HepG2 (cell line): ENCODE measurements around the gene ZMAT2. TPM values are rescaled to one million over a fixed set of nuclear protein-coding genes. Genes with fewer than 3 reads are reported as not detected.

Source experiments
- BORCS8-MEF2B ChIP-seq: sonication (generic); formaldehyde crosslinking; IDR thresholded peaks from 2 replicates; pipeline ENCODE4 v1.8.0; 2022; ENCODE audit warnings: mild to moderate bottlenecking, missing genetic modification reagents
- BRCA1 ChIP-seq: sonication (generic); formaldehyde crosslinking; IDR thresholded peaks from 2 replicates; pipeline ENCODE4 v1.4.0; 2020; ENCODE audit warnings: missing genetic modification reagents
- CBX1 ChIP-seq: IDR thresholded peaks from one replicate; pipeline ENCODE4 v1.6.1; 2016; ENCODE audit warnings: antibody characterized with exemption, low read depth
- CHD2 ChIP-seq: IDR thresholded peaks from 2 replicates; pipeline ENCODE4 v1.6.1; 2011; ENCODE audit warnings: low read depth, low read length, improper control_type of control experiment
- EED ChIP-seq: sonication (generic); formaldehyde crosslinking; IDR thresholded peaks from 2 replicates; pipeline ENCODE4 v1.5.0; 2020; ENCODE audit warnings: mild to moderate bottlenecking, missing genetic modification reagents
- ESRRA ChIP-seq: sonication (generic); formaldehyde crosslinking; IDR thresholded peaks from 2 replicates; pipeline ENCODE4 v1.5.1; 2020; ENCODE audit warnings: mild to moderate bottlenecking, low read depth, missing genetic modification reagents
- MAX ChIP-seq: IDR thresholded peaks from 2 replicates; pipeline ENCODE4 v1.6.1; 2012; ENCODE audit warnings: inconsistent platforms
- MIER3 ChIP-seq: IDR thresholded peaks from 2 replicates; pipeline ENCODE4 v1.6.1; 2016; ENCODE audit warnings: missing compliant biosample characterization, borderline replicate concordance
- PHB2 ChIP-seq: fragments of 450-650 bp; IDR thresholded peaks from 2 replicates; pipeline ENCODE4 v1.6.1; 2018; ENCODE audit not compliant: partially characterized antibody
- PHF20 ChIP-seq: sonication (generic); formaldehyde crosslinking; IDR thresholded peaks from 2 replicates; pipeline ENCODE4 v1.5.0; 2020; ENCODE audit warnings: mild to moderate bottlenecking, missing genetic modification reagents
- POLR2G ChIP-seq: fragments of 200-400 bp; formaldehyde crosslinking; IDR thresholded peaks from 2 replicates; pipeline ENCODE4 v1.6.1; 2018; ENCODE audit warnings: mild to moderate bottlenecking, low read depth, low read length, moderate library complexity
- SNRNP70 ChIP-seq: fragments of 200-400 bp; formaldehyde crosslinking; IDR thresholded peaks from 2 replicates; pipeline ENCODE4 v1.6.1; 2017; ENCODE audit warnings: mild to moderate bottlenecking, low read depth, low read length, moderate library complexity
- TOPORS ChIP-seq: sonication (generic); formaldehyde crosslinking; IDR thresholded peaks from 2 replicates; pipeline ENCODE4 v1.8.0; 2023; ENCODE audit warnings: mild to moderate bottlenecking, missing genetic modification reagents
- ZBTB8A ChIP-seq: sonication (generic); formaldehyde crosslinking; IDR thresholded peaks from 2 replicates; pipeline ENCODE4 v1.4.0; 2020; ENCODE audit warnings: mild to moderate bottlenecking, low read depth, missing genetic modification reagents, borderline replicate concordance
- ZFX ChIP-seq: sonication (generic); formaldehyde crosslinking; IDR thresholded peaks from 2 replicates; pipeline ENCODE4 v1.4.0; 2020; ENCODE audit warnings: mild to moderate bottlenecking, low read depth, missing genetic modification reagents, moderate library complexity
- ZFY ChIP-seq: sonication (generic); formaldehyde crosslinking; IDR thresholded peaks from 2 replicates; pipeline ENCODE4 v1.4.0; 2020; ENCODE audit warnings: missing genetic modification reagents
- ZNF546 ChIP-seq: sonication (generic); formaldehyde crosslinking; conservative IDR thresholded peaks from 2 replicates; pipeline ENCODE4 v1.8.1; 2023; ENCODE audit warnings: mild to moderate bottlenecking, missing genetic modification reagents
- ZNF564 ChIP-seq: sonication (generic); formaldehyde crosslinking; IDR thresholded peaks from 2 replicates; pipeline ENCODE4 v1.8.1; 2023; ENCODE audit warnings: mild to moderate bottlenecking, missing genetic modification reagents
- ZNF567 ChIP-seq: sonication (generic); formaldehyde crosslinking; IDR thresholded peaks from 2 replicates; pipeline ENCODE4 v1.8.1; 2023; ENCODE audit warnings: mild to moderate bottlenecking, missing genetic modification reagents, borderline replicate concordance
- ZNF709 ChIP-seq: sonication (generic); formaldehyde crosslinking; IDR thresholded peaks from 2 replicates; pipeline ENCODE4 v1.5.0; 2020; ENCODE audit warnings: mild to moderate bottlenecking, missing genetic modification reagents
- ZNF776 ChIP-seq: sonication (generic); formaldehyde crosslinking; IDR thresholded peaks from 2 replicates; pipeline ENCODE4 v1.4.0; 2020; ENCODE audit warnings: mild to moderate bottlenecking, missing genetic modification reagents
- ZNF781 ChIP-seq: sonication (generic); formaldehyde crosslinking; IDR thresholded peaks from 2 replicates; pipeline ENCODE4 v1.5.1; 2020; ENCODE audit warnings: borderline replicate concordance, mild to moderate bottlenecking, missing genetic modification reagents; ENCODE audit errors: not compliant biosample characterization
- polyA plus RNA-seq, 8 experiments: library from polyadenylated mRNA; depleted of rRNA in 3 of 8; stranded (reverse) in 7 of 8; unstranded in 1 of 8; fragments of >200 nt; fragmentation: Illumina TruSeq in 4 of 8; extraction: Trizol in 4 of 8; gene quantifications; 2 replicates each; pipeline versions ENCODE4 v1.2.1 to v1.2.3, GENCODE V29; 2011 to 2016; ENCODE audit warnings: low read depth in 4 of 8, missing spikeins in 1 of 8, mixed read lengths in 1 of 8; ENCODE audit not compliant: insufficient read depth in 1 of 8
- total RNA-seq, 5 experiments: library from RNA; depleted of rRNA; stranded (reverse); fragments of >200 nt; fragmentation: Illumina TruSeq; extraction: Trizol; gene quantifications; 2 replicates each; pipeline ENCODE4 v1.2.3, GENCODE V29; 2016; ENCODE audit warnings: low read depth in 1 of 5
- TF ChIP-seq, protein P1 (sequence below): sonication (generic); formaldehyde crosslinking; IDR thresholded peaks from 2 replicates; pipeline ENCODE4 v1.4.0; 2020; ENCODE audit warnings: missing genetic modification reagents, mild to moderate bottlenecking, borderline replicate concordance
- TF ChIP-seq, protein P2 (sequence below): sonication (generic); formaldehyde crosslinking; IDR thresholded peaks from 2 replicates; pipeline ENCODE4 v1.4.0; 2020; ENCODE audit warnings: missing genetic modification reagents
- TF ChIP-seq, protein P3 (sequence below): sonication (generic); formaldehyde crosslinking; IDR thresholded peaks from 2 replicates; pipeline ENCODE4 v1.4.0; 2020; ENCODE audit warnings: missing genetic modification reagents, borderline replicate concordance

ZMAT2 gene
- total and polyA plus RNA-seq, 2 of the 13 experiments (the other 11 are each of a cell fraction or from before 2014, with no cell fraction given) = 35.4 to 92.8 TPM

DNA sequence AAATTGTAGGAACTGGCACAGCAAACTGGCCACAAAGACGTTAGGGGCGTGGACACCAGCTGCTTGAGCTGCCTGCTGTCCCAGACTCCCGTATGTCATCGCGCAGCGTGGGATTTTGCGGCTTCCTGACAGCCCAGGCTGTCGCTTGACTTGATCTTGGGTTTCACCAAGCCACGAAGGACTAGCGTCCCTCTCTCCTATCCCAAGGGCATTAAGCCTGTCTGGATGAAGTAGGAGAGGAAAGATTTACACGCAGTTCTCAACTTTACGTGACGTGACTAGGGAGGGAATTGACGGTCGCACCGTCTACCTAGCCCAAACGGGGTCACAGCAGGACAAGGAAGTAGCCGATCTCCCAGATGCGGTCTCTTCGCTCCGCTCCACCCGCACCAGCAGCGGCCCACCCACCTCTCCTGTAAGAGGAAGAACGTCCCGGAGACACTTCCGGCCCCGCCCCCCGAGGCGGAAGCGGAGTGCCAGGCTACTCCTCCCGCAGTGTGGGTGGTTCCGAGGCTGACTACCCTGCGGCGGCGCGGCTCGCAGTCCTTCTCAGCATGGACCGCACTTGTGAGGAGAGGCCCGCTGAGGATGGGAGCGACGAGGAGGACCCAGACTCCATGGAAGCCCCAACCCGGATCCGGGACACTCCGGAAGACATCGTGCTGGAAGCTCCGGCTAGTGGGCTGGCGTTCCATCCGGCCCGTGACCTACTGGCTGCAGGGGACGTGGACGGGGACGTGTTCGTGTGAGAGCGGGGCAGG, 35.7 kb upstream of the ZMAT2 start, which contains the start of gene WDR55 (continued):
- TF ChIP-seq ZNF781 = peak; percentile 31
- TF ChIP-seq, protein P1, sequence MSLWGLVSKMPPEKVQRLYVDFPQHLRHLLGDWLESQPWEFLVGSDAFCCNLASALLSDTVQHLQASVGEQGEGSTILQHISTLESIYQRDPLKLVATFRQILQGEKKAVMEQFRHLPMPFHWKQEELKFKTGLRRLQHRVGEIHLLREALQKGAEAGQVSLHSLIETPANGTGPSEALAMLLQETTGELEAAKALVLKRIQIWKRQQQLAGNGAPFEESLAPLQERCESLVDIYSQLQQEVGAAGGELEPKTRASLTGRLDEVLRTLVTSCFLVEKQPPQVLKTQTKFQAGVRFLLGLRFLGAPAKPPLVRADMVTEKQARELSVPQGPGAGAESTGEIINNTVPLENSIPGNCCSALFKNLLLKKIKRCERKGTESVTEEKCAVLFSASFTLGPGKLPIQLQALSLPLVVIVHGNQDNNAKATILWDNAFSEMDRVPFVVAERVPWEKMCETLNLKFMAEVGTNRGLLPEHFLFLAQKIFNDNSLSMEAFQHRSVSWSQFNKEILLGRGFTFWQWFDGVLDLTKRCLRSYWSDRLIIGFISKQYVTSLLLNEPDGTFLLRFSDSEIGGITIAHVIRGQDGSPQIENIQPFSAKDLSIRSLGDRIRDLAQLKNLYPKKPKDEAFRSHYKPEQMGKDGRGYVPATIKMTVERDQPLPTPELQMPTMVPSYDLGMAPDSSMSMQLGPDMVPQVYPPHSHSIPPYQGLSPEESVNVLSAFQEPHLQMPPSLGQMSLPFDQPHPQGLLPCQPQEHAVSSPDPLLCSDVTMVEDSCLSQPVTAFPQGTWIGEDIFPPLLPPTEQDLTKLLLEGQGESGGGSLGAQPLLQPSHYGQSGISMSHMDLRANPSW (CRISPR knock-in tag) = 0 out of 2 replicates have a peak, but pooled peaks have one; percentile 53
- TF ChIP-seq ESRRA (CRISPR knock-in tag) = no peak; the same call in 1 of the 2 replicates
- TF ChIP-seq, protein P2, sequence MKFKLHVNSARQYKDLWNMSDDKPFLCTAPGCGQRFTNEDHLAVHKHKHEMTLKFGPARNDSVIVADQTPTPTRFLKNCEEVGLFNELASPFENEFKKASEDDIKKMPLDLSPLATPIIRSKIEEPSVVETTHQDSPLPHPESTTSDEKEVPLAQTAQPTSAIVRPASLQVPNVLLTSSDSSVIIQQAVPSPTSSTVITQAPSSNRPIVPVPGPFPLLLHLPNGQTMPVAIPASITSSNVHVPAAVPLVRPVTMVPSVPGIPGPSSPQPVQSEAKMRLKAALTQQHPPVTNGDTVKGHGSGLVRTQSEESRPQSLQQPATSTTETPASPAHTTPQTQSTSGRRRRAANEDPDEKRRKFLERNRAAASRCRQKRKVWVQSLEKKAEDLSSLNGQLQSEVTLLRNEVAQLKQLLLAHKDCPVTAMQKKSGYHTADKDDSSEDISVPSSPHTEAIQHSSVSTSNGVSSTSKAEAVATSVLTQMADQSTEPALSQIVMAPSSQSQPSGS (CRISPR knock-in tag) = peak; percentile 59; the same call in 1 of the 2 replicates
- TF ChIP-seq MAX = peak; percentile 74
- no peak for TF ChIP-seq SNRNP70
- TF ChIP-seq EED (CRISPR knock-in tag) = peak; percentile 56; the same call in 1 of the 2 replicates
- TF ChIP-seq PHB2 = no peak
- peak; percentile 57; the same call in 1 of the 2 replicates for TF ChIP-seq ZNF709
- TF ChIP-seq PHF20 = peak; percentile 94
- TF ChIP-seq, protein P3, sequence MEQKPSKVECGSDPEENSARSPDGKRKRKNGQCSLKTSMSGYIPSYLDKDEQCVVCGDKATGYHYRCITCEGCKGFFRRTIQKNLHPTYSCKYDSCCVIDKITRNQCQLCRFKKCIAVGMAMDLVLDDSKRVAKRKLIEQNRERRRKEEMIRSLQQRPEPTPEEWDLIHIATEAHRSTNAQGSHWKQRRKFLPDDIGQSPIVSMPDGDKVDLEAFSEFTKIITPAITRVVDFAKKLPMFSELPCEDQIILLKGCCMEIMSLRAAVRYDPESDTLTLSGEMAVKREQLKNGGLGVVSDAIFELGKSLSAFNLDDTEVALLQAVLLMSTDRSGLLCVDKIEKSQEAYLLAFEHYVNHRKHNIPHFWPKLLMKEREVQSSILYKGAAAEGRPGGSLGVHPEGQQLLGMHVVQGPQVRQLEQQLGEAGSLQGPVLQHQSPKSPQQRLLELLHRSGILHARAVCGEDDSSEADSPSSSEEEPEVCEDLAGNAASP (CRISPR knock-in tag) = peak; percentile 99
- TF ChIP-seq CHD2 = 0 out of 2 replicates have a peak, but pooled peaks have one; percentile 33
- peak; percentile 79 for TF ChIP-seq CBX1
- 0 out of 2 replicates have a peak, but pooled peaks have one; percentile 69 for TF ChIP-seq ZNF564
- TF ChIP-seq ZFY (CRISPR knock-in tag) = peak; percentile 84
- peak; percentile 96 for TF ChIP-seq POLR2G
- TF ChIP-seq ZNF567 (CRISPR knock-in tag) = peak; percentile 69; the same call in 1 of the 2 replicates
- TF ChIP-seq TOPORS (CRISPR knock-in tag) = no peak
- no peak for TF ChIP-seq BRCA1 (CRISPR knock-in tag)
- TF ChIP-seq MIER3 (CRISPR knock-in tag) = peak; percentile 49; the same call in 1 of the 2 replicates
- peak; percentile 57; the same call in 1 of the 2 replicates for TF ChIP-seq ZNF776 (CRISPR knock-in tag)
- TF ChIP-seq BORCS8-MEF2B (CRISPR knock-in tag) = peak; percentile 76
- TF ChIP-seq ZNF546 (CRISPR knock-in tag) = 0 out of 2 replicates have a peak, but pooled peaks have one; percentile 9
- peak; percentile 91 for TF ChIP-seq ZFX (CRISPR knock-in tag)
- TF ChIP-seq ZBTB8A (CRISPR knock-in tag) = no peak
